HAP-1 (cell line): ENCODE results near the gene ZNF619.
A peak's percentile ranks its signal among the peaks of the same experiment; 100 is the strongest.
"Not testable (repeated sequence)": the region's sequence is repeated elsewhere in the genome, so short reads cannot be mapped to it uniquely, and the experiment has no call there.

ENCODE experiments used
- DNase-seq, 2 experiments: peaks; one replicate each; pipeline ENCODE4 v3.0.0-alpha.2; 2016 to 2020; ENCODE audit warnings: low spot score in 2 of 2
- H3K27me3 ChIP-seq: fragments of 250-450 bp; sonication (Bioruptor Pico); 2 replicates; pipeline ENCODE4 v1.5.1; 2020; ENCODE audit warnings: low read depth, mild to moderate bottlenecking, moderate library complexity
- H3K36me3 ChIP-seq: fragments of 250-450 bp; sonication (Bioruptor Pico); replicated peaks from 2 replicates; pipeline ENCODE4 v1.5.1; 2020; ENCODE audit warnings: mild to moderate bottlenecking
- H3K4me1 ChIP-seq: fragments of 250-450 bp; sonication (Bioruptor Pico); 2 replicates; pipeline ENCODE4 v1.5.1; 2020; ENCODE audit warnings: mild to moderate bottlenecking
- H3K4me3 ChIP-seq: fragments of 250-450 bp; sonication (Bioruptor Pico); 2 replicates; pipeline ENCODE4 v1.5.1; 2020; ENCODE audit warnings: mild to moderate bottlenecking, moderate library complexity
- H3K9me3 ChIP-seq: fragments of 250-450 bp; sonication (Bioruptor Pico); 2 replicates; pipeline ENCODE4 v1.5.1; 2020; ENCODE audit warnings: mild to moderate bottlenecking, moderate library complexity
- in situ Hi-C: fragments of 300-500 bp; cut with MboI; formaldehyde crosslinking; loops from 3 replicates; pipeline ENCODE4 v1.14.3; 2020; ENCODE audit warnings: low sequenced_read_pairs, inconsistent platforms, mixed read lengths

Gene ZNF619

GRCh38 chr3:40456940-40457823 lies 19.7 kb upstream of the ZNF619 start, which contains the start of gene RPL14:
RPL14 (plus strand) TSS chr3:40457339; CDS start chr3:40457472, 133 bp downstream.
- DNase-seq, result peak; percentile 88 to 95
- peak within 1 kb of the TSS; percentile 85 for H3K4me3 ChIP-seq
- H3K36me3 ChIP-seq, result peaks cover 45% of the 10 kb centered on the region
- no peaks in the 10 kb centered on the region; the same call in 1 of the 2 replicates for H3K27me3 ChIP-seq
- H3K9me3 ChIP-seq, result no peaks in the 10 kb centered on the region
- in situ Hi-C loops, result no loop called here
- peaks cover 29% of the 10 kb centered on the region for H3K4me1 ChIP-seq

GRCh38 chr3:40458473-40458872 lies 18.4 kb upstream of the ZNF619 start:
- Histone ChIP-seq H3K4me1 (peaks cover 23% of the 10 kb centered on the region), H3K36me3 (peaks cover 58% of the 10 kb centered on the region), H3K9me3 (no peaks in the 10 kb centered on the region), H3K4me3 (peak overlapping the region; percentile 85), H3K27me3 (no peaks in the 10 kb centered on the region; the same call in 1 of the 2 replicates)
- no peak for DNase-seq
- in situ Hi-C loops, result no loop called here

- H3K9me3 ChIP-seq, in situ Hi-C loops, H3K4me3 ChIP-seq, H3K27me3 ChIP-seq, DNase-seq: not testable (repeated sequence)
- Histone ChIP-seq H3K36me3 (peaks cover 78% of the 10 kb centered on the region), H3K4me1 (peaks cover 13% of the 10 kb centered on the region)
These were observed 16.4 kb upstream of the ZNF619 start for GRCh38 chr3:40460481-40460880.

- H3K27me3 ChIP-seq, result no peaks in the 10 kb centered on the region
- in situ Hi-C loops, result no loop called here
- no peak for DNase-seq
- H3K4me3 ChIP-seq, result no peak overlapping the region
- H3K4me1 ChIP-seq, result peaks cover 13% of the 10 kb centered on the region
- peaks cover 83% of the 10 kb centered on the region for H3K36me3 ChIP-seq
- no peaks in the 10 kb centered on the region for H3K9me3 ChIP-seq
These were observed 15.8 kb upstream of the ZNF619 start for GRCh38 chr3:40461161-40461560.

DNA sequence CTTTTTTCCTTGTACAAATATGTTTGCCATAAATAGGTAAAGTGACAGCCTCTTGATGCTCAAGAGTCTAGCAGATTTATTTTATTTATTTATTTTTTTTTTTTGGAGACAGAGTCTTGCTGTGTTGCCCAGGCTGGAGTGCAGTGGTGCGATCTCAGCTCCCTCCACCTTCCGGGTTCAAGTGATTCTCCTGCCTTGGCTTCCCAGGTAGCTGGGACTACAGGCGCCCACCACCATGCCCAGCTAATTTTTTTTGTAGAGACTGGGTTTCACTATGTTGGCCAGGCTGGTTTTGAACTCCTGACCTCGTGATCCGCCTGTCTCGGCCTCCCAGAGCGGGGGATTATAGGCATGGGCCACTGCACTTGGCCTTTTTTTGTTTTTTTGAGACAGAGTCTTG lies 14.1 kb upstream of the ZNF619 start:
- H3K27me3 ChIP-seq, H3K9me3 ChIP-seq, in situ Hi-C loops, H3K4me3 ChIP-seq, DNase-seq: not testable (repeated sequence)
- H3K36me3 ChIP-seq, result peaks cover 88% of the 10 kb centered on the region
- peaks cover 19% of the 10 kb centered on the region for H3K4me1 ChIP-seq

DNA sequence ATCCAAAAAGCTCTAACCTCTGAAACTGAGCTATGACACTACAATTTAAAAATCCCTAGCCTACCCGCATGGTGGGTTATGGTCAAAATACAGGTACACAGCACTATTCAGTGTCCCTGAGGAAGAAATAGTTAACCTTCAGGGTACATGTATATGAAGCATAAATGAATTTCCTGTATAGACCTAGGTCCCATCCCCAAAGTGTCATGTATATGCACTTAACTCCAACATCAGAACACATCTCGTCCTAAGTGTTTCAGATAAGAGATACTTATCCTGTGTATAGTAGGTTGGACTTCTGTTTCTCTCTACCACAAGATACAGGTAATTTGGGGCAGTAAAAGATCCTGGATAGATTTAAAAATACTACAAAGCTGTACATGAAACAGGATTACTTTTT lies 13.3 kb upstream of the ZNF619 start:
- H3K4me3 ChIP-seq, result no peak overlapping the region
- in situ Hi-C loops, result no loop called here
- peaks cover 86% of the 10 kb centered on the region for H3K36me3 ChIP-seq
- no peak for DNase-seq
- H3K27me3 ChIP-seq, result no peaks in the 10 kb centered on the region
- no peaks in the 10 kb centered on the region for H3K9me3 ChIP-seq
- peaks cover 17% of the 10 kb centered on the region for H3K4me1 ChIP-seq

- Histone ChIP-seq H3K27me3 (no peaks in the 10 kb centered on the region), H3K9me3 (no peaks in the 10 kb centered on the region), H3K4me3 (no peak overlapping the region), H3K36me3 (peaks cover 76% of the 10 kb centered on the region), H3K4me1 (peaks cover 9% of the 10 kb centered on the region)
- no peak for DNase-seq
- in situ Hi-C loops, result no loop called here
These were observed 12.4 kb upstream of the ZNF619 start for GRCh38 chr3:40464339-40465110.

GRCh38 chr3:40465111-40465407 lies 11.9 kb upstream of the ZNF619 start:
- no peak overlapping the region for H3K4me3 ChIP-seq
- in situ Hi-C loops, result no loop called here
- H3K27me3 ChIP-seq, result no peaks in the 10 kb centered on the region
- peaks cover 9% of the 10 kb centered on the region for H3K4me1 ChIP-seq
- H3K9me3 ChIP-seq, result no peaks in the 10 kb centered on the region
- DNase-seq, result no peak
- peaks cover 71% of the 10 kb centered on the region for H3K36me3 ChIP-seq

- no peaks in the 10 kb centered on the region for H3K27me3 ChIP-seq
- H3K4me1 ChIP-seq, result peaks cover 9% of the 10 kb centered on the region
- no peaks in the 10 kb centered on the region for H3K9me3 ChIP-seq
- no peak overlapping the region for H3K4me3 ChIP-seq
- no peak for DNase-seq
- peaks cover 68% of the 10 kb centered on the region for H3K36me3 ChIP-seq
- in situ Hi-C loops, result no loop called here
These were observed 11.5 kb upstream of the ZNF619 start for GRCh38 chr3:40465456-40465855.

- Histone ChIP-seq H3K9me3 (no peaks in the 10 kb centered on the region), H3K36me3 (peaks cover 43% of the 10 kb centered on the region), H3K4me1 (peaks cover 15% of the 10 kb centered on the region), H3K27me3 (no peaks in the 10 kb centered on the region), H3K4me3 (no peak overlapping the region)
- in situ Hi-C loops, result no loop called here
- no peak for DNase-seq
These were observed 8.9 kb upstream of the ZNF619 start for GRCh38 chr3:40468018-40468417.

- DNase-seq, result no peak
- Histone ChIP-seq H3K27me3 (no peaks in the 10 kb centered on the region), H3K4me1 (peaks cover 15% of the 10 kb centered on the region), H3K36me3 (peaks cover 18% of the 10 kb centered on the region), H3K9me3 (no peaks in the 10 kb centered on the region), H3K4me3 (no peak overlapping the region)
- in situ Hi-C loops, result no loop called here
These were observed 6.2 kb upstream of the ZNF619 start for GRCh38 chr3:40470701-40471100.

DNA sequence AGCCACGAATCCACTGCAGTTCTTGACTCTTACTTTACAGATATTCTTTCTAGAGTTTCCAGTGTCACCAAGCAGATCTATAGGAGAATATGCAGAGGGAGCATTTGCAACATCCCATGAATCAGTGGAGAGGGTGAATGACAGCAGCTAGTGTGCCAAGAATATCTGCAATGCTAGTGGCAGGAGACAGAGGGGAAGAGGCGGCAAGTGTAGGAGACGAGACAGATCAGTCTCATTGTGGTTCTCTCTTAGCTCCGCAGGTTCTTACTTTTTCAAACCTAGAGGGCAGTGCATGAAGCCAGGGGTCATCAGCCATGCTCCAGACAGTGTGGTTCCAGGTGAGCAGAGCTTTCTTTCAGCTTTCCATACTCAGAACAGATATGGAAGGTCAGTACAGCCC lies 744 bp downstream of the ZNF619 start:
- Histone ChIP-seq H3K4me3 (peak overlapping the region; percentile 64), H3K9me3 (no peaks in the 10 kb centered on the region), H3K4me1 (peaks cover 9% of the 10 kb centered on the region), H3K36me3 (peaks cover 3% of the 10 kb centered on the region), H3K27me3 (no peaks in the 10 kb centered on the region)
- DNase-seq, result no peak
- in situ Hi-C loops, result no loop called here

- in situ Hi-C loops, result no loop called here
- H3K4me1 ChIP-seq, result no peaks in the 10 kb centered on the region
- H3K4me3 ChIP-seq, result no peak overlapping the region
- DNase-seq, result no peak
- H3K9me3 ChIP-seq, result peaks cover 11% of the 10 kb centered on the region
- no peaks in the 10 kb centered on the region for H3K27me3 ChIP-seq
- peaks cover 26% of the 10 kb centered on the region for H3K36me3 ChIP-seq
These were observed 10.2 kb downstream of the ZNF619 start for GRCh38 chr3:40487172-40487571.

GRCh38 chr3:40490916-40491315 lies 14.0 kb downstream of the ZNF619 start:
- Histone ChIP-seq H3K27me3 (no peaks in the 10 kb centered on the region), H3K36me3 (peaks cover 20% of the 10 kb centered on the region), H3K4me3 (no peak overlapping the region), H3K4me1 (no peaks in the 10 kb centered on the region), H3K9me3 (peaks cover 11% of the 10 kb centered on the region)
- in situ Hi-C loops, result no loop called here
- DNase-seq, result no peak
